Panc1 (cell line): ENCODE measurements around the gene TRIO. TPM values are rescaled to one million over a fixed set of nuclear protein-coding genes. Genes with fewer than 3 reads are reported as not detected.

ENCODE experiments used
- ATAC-seq: fragments of 200-7000 bp; cut with Tn5 transposase; 2 replicates; pipeline ENCODE4 v1.9.1; 2020; ENCODE audit warnings: mild to moderate bottlenecking, moderate library complexity
- BruUV-seq: library from RNA; stranded (reverse); fragments of 400-500 nt; replicated peaks from 2 replicates; lab custom pipeline; 2021; lab: Mats Ljungman, UMichigan
- CTCF ChIA-PET: fragments of 300-600 bp; sonication (Branson Sonifier 250); formaldehyde crosslinking; loops from one replicate; lab custom pipeline; 2022; ENCODE audit warnings: antibody characterized with exemption; lab: Charles Lee
- POLR2A ChIA-PET: fragments of 300-600 bp; sonication (Branson Sonifier 250); formaldehyde crosslinking; loops from one replicate; lab custom pipeline; 2022; ENCODE audit warnings: antibody characterized with exemption; lab: Charles Lee
- DNase-seq: peaks from one replicate; pipeline ENCODE4 v3.0.0-alpha.2; 2010; ENCODE audit warnings: low read depth, low spot score
- H3K27ac ChIP-seq: 2 replicates; pipeline ENCODE4 v1.5.1; 2011; ENCODE audit warnings: mild to moderate bottlenecking, low read length, inconsistent platforms
- H3K27me3 ChIP-seq: fragments of 200-500 bp; sonication (Bioruptor generic); 2 replicates; pipeline ENCODE4 v1.6.0; 2014; ENCODE audit warnings: low read length, inconsistent platforms; ENCODE audit not compliant: control insufficient read depth, insufficient read depth
- H3K36me3 ChIP-seq: fragments of 200-500 bp; sonication (Bioruptor generic); 2 replicates; pipeline ENCODE4 v1.5.1; 2014; ENCODE audit warnings: inconsistent platforms, mild to moderate bottlenecking, low read length, moderate library complexity; ENCODE audit not compliant: control insufficient read depth, insufficient read depth
- H3K4me1 ChIP-seq: 2 replicates; pipeline ENCODE4 v1.5.1; 2011; ENCODE audit warnings: inconsistent platforms, mild to moderate bottlenecking, low read length, moderate library complexity; ENCODE audit not compliant: control insufficient read depth, insufficient read depth
- H3K4me3 ChIP-seq, 2 experiments: 2 replicates each; pipeline ENCODE4 v1.5.1; 2011 to 2012; ENCODE audit warnings: low read depth in 2 of 2, low read length in 2 of 2, mild to moderate bottlenecking in 2 of 2, inconsistent platforms in 1 of 2, moderate library complexity in 1 of 2
- H3K9me3 ChIP-seq: fragments of 200-500 bp; sonication (Bioruptor generic); 2 replicates; pipeline ENCODE4 v1.5.1; 2014; ENCODE audit warnings: low read depth, mild to moderate bottlenecking, inconsistent platforms, low read length, moderate library complexity; ENCODE audit not compliant: control insufficient read depth, insufficient read depth
- CTCF ChIP-seq: fragments of 450-650 bp; IDR thresholded peaks from 2 replicates; pipeline ENCODE4 v1.5.1; 2017; ENCODE audit warnings: mild to moderate bottlenecking
- POLR2AphosphoS5 ChIP-seq: IDR thresholded peaks from 2 replicates; pipeline ENCODE4 v1.6.1; 2012; ENCODE audit warnings: mild to moderate bottlenecking, low read depth, low read length, moderate library complexity
- SIN3A ChIP-seq: IDR thresholded peaks from 2 replicates; pipeline ENCODE4 v1.6.1; 2012; ENCODE audit warnings: low read depth, mild to moderate bottlenecking, low read length, moderate library complexity, borderline replicate concordance; ENCODE audit not compliant: insufficient read depth
- TCF7L2 ChIP-seq: IDR thresholded peaks from 2 replicates; pipeline ENCODE4 v1.6.1; 2011; ENCODE audit warnings: mild to moderate bottlenecking, low read depth, low read length, inconsistent platforms
- in situ Hi-C: cut with HindIII; loops from 2 replicates; pipeline ENCODE4 v1.10.0; 2016; ENCODE audit warnings: low sequenced_read_pairs, low pct_unique_long_range_greater_than_20kb
- intact Hi-C: fragments of 100-400 bp; cut with micrococcal nuclease; formaldehyde crosslinking; loops from one replicate; pipeline ENCODE4 v1.10.0; 2022; ENCODE audit not compliant: unreplicated experiment
- total RNA-seq: library from RNA; stranded (reverse); gene quantifications from one replicate; pipeline ENCODE4 v1.2.1, GENCODE V29; 2021; ENCODE audit not compliant: unreplicated experiment
- TF ChIP-seq, protein P1 (sequence below), 2 experiments: IDR thresholded peaks; 2 replicates each; pipeline ENCODE4 v1.6.1; 2011 to 2012; ENCODE audit warnings: low read depth in 2 of 2, control low read depth in 1 of 2, low read length in 1 of 2, mild to moderate bottlenecking in 1 of 2, moderate library complexity in 1 of 2; ENCODE audit not compliant: insufficient read depth in 1 of 2

The TRIO gene
- total RNA-seq, 1 experiment from 2014 or later = 349 TPM

- CTCF ChIA-PET = interaction anchor here (0.5 to 0.7 kb wide), 2 partner anchors 18 to 23 kb away, joined by 3 to 9 read pairs; no protein-coding TSS in a partner anchor
- H3K27me3 ChIP-seq = no peaks in the 10 kb centered on the region
- H3K4me3 ChIP-seq = peak overlapping the region; percentile 27 to 47; a peak in 3 of 4 replicates
- intact Hi-C loops = no loop called here
- peak overlapping the region; percentile 99 for H3K27ac ChIP-seq
- H3K4me1 ChIP-seq = peaks cover 100% of the 10 kb centered on the region
- H3K9me3 ChIP-seq = no peaks in the 10 kb centered on the region
- TF ChIP-seq TCF7L2 (no peak; the same call in 1 of the 2 replicates), SIN3A (no peak), CTCF (no peak), POLR2AphosphoS5 (no peak)
- TF ChIP-seq, protein P1, sequence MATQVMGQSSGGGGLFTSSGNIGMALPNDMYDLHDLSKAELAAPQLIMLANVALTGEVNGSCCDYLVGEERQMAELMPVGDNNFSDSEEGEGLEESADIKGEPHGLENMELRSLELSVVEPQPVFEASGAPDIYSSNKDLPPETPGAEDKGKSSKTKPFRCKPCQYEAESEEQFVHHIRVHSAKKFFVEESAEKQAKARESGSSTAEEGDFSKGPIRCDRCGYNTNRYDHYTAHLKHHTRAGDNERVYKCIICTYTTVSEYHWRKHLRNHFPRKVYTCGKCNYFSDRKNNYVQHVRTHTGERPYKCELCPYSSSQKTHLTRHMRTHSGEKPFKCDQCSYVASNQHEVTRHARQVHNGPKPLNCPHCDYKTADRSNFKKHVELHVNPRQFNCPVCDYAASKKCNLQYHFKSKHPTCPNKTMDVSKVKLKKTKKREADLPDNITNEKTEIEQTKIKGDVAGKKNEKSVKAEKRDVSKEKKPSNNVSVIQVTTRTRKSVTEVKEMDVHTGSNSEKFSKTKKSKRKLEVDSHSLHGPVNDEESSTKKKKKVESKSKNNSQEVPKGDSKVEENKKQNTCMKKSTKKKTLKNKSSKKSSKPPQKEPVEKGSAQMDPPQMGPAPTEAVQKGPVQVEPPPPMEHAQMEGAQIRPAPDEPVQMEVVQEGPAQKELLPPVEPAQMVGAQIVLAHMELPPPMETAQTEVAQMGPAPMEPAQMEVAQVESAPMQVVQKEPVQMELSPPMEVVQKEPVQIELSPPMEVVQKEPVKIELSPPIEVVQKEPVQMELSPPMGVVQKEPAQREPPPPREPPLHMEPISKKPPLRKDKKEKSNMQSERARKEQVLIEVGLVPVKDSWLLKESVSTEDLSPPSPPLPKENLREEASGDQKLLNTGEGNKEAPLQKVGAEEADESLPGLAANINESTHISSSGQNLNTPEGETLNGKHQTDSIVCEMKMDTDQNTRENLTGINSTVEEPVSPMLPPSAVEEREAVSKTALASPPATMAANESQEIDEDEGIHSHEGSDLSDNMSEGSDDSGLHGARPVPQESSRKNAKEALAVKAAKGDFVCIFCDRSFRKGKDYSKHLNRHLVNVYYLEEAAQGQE (IDR thresholded peaks at IDR 0.05; ENCODE audit: insufficient read depth in 1 of 2, low read depth in 2 of 2, low read length in 1 of 2) = no peak
- ATAC-seq (no peak), DNase-seq (no peak)
- POLR2A ChIA-PET = interaction anchor here (0.6 kb wide), 1 partner anchor 24 kb away, joined by 3 read pairs; no protein-coding TSS in a partner anchor
- H3K36me3 ChIP-seq = peaks cover 2% of the 10 kb centered on the region; the same call in 1 of the 2 replicates
- BruUV-seq = no TSS peak
- in situ Hi-C loops = no loop called here
Observed at GRCh38 chr5:14155739-14156138, 12.6 kb downstream of the TRIO start.

GRCh38 chr5:14156290-14156649 is 13.1 kb downstream of the TRIO start:
- Histone ChIP-seq H3K27ac (peak overlapping the region; percentile 99), H3K9me3 (no peaks in the 10 kb centered on the region), H3K4me1 (peaks cover 100% of the 10 kb centered on the region), H3K4me3 (peak overlapping the region; percentile 27 to 47), H3K27me3 (no peaks in the 10 kb centered on the region), H3K36me3 (no peaks in the 10 kb centered on the region; the same call in 1 of the 2 replicates)
- ChIA-PET POLR2A (interaction anchor here (0.6 to 1.3 kb wide), 6 partner anchors 9 to 38 kb away, joined by 3 to 6 read pairs (median 3); no protein-coding TSS in a partner anchor), CTCF (interaction anchor here (0.7 to 1.2 kb wide), 2 partner anchors 22 to 48 kb away, joined by 3 read pairs; no protein-coding TSS in a partner anchor)
- TF ChIP-seq CTCF (no peak), TCF7L2 (peak; percentile 26; the same call in 1 of the 2 replicates)
- TF ChIP-seq, protein P1 (IDR thresholded peaks at IDR 0.05; ENCODE audit: insufficient read depth in 1 of 2, low read depth in 2 of 2, low read length in 1 of 2) = no peak
- DNase-seq (no peak), ATAC-seq (no peak)
- intact Hi-C loops = no loop called here
- in situ Hi-C loops = no loop called here
- TSS peak; percentile 97 for BruUV-seq
